HG03103 (cell line): ENCODE data around the gene ADAMTSL2.

Experiments
- ATAC-seq: cut with Tn5 transposase; IDR thresholded peaks from one replicate; pipeline ENCODE4 v1.9.1; 2021; ENCODE audit warnings: low read depth; ENCODE audit not compliant: unreplicated experiment

ADAMTSL2 gene

DNA sequence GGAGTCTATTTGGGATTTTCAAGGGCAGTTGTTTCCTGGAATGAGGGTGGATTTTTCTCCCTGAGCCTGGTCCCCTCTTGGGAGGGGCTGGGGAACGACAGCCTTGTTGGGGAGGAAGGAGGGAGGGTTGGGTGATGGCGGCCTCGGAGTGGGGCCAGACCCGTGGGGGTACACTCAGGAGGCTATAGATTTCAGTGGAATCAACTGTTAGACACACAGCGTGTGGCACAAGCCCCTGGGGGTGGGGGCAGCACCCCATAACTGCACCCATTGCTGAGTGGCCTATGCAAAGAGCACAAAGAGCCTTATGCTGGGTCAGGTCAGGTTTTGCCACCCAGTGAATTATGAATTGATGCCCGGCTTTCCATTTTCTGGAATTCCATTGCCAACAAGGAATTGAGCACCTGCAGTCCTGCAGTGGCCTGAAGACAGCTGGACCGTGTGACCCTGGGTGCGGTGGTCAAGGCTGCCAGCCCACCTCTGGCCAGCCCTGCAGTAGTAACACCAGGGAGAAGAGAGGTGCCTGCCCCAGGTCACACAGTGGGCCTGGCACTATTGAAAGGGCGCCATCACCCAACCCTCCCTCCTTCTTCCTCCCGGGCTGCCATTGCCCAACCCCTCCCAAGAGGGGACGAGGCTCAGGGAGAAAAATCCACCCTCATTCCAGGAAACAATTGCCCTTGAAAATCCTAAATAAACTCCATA is 18.1 kb upstream of the ADAMTSL2 start:
- ATAC-seq, result no peak

- ATAC-seq, result no peak
Observed at GRCh38 chr9:133516961-133517350, 17.5 kb upstream of the ADAMTSL2 start.

DNA sequence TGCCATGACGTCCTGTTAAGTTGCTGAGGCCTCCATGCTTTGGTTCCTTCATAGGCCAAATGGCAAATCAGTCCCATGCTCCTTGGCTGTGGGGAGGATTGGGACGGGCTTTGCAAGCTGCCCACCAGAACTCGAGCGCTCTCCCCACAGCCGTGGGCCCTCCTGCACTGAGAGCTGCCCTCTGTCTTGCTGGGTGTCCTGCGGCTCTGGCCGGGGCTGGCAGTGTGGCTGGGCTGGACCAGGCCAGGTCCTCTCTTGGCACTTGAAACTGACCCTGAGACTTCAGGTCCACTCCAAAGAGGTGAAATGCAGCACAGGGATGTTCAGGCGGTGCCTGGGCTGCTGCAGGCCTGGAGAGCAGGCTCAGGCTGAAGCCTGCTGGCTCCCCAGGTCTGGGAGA is 16.8 kb upstream of the ADAMTSL2 start:
- no peak for ATAC-seq

- no peak for ATAC-seq
Observed at GRCh38 chr9:133518200-133518599, 16.3 kb upstream of the ADAMTSL2 start.

DNA sequence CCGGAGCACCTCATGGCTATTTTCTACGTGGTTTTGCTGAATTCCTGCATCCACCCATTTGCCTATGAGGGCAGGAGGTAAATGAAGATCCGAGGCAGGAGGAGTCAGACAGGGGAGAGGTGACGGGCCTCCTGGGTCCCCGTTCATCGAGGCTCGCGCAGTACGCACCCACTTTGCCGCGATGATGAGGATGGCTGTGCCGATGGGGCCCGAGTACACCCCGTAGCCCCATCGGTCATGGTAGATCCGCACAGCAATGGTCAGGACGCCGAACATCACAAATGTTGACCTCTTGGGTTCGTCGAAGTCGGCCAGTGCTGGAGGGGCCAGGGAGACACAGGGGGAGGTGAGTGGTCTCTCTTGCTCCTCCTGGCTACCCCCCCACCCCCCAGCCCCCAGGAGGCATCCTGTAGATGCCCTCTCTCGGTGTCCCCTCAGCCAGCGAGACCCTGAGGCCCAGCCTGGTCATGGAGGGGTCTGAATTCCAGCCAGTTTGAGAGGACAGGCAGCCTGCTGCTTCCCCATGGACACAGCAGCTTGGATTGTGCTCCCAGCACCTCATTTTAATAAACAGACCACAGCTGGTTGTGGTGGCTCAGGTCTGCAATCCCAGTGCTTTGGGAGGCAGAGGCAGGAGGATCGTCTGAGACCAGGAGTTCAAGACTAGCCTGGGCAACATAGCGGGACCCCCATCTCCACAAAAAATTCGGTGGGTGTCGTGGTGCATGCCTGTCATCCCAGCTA is 15.6 kb upstream of the ADAMTSL2 start:
- no peak for ATAC-seq

DNA sequence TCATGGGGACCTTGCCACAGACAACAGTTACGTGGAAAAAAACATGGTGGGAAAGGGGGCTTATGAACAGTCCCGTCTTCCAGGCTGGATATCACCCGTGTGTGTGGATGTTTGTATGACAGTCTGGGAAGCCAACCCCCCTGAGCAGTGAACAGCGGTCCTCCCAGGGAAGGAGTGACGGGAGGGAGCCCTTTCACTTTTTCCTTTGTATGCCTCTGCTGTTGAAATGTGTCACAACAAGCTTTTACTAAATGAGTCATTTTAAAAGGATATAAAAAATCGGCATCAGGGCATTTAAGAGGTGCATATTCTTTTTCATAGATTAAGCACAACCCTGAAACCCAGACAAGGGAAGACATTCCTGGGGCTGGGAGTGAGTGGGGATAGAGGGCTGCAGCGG is 14.8 kb upstream of the ADAMTSL2 start:
- ATAC-seq, result no peak

- no peak for ATAC-seq
Observed at GRCh38 chr9:133520121-133520835, 14.2 kb upstream of the ADAMTSL2 start.

GRCh38 chr9:133521122-133522072 is 13.1 kb upstream of the ADAMTSL2 start:
- ATAC-seq, result no peak

GRCh38 chr9:133522073-133522910 is 12.2 kb upstream of the ADAMTSL2 start:
- ATAC-seq, result no peak

GRCh38 chr9:133523106-133523505 is 11.4 kb upstream of the ADAMTSL2 start:
- ATAC-seq, result no peak

GRCh38 chr9:133524146-133524545 is 10.4 kb upstream of the ADAMTSL2 start:
- no peak for ATAC-seq

DNA sequence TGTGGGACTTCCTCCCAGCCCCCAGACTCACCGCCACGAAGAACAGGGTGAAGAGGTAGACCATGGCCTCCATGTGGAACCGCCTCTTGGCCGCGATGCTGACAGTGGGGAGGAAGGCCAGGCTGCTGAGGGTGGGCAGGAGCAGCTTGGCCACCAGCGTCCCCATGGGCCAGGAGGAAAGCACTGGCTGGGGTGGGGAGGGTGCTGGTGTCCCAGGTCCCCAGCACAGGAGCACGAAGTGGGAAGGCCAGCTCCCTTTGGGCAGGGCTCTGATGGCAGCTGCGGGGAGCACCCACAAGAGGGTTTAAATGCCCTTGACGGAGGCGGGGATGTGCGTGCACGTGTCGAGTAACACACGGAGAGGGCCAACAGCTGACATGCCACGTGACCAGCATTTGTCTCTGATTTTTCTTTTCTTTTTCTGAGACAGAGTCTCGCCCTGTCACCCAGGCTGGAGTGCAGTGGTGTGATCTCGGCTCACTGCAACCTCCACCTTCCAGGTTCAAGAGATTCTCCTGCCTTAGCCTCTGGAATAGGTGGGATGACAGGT is 9.8 kb upstream of the ADAMTSL2 start, which contains the start of gene MYMK:
MYMK (minus strand) TSS at position 281 of the 550 bp plus-strand sequence; CDS start at position 166, 115 bp downstream.
- no peak for ATAC-seq

GRCh38 chr9:133525677-133526076 is 8.8 kb upstream of the ADAMTSL2 start:
- ATAC-seq, result no peak

GRCh38 chr9:133526721-133527321 is 7.7 kb upstream of the ADAMTSL2 start:
- no peak for ATAC-seq

GRCh38 chr9:133527444-133527920 is 7.0 kb upstream of the ADAMTSL2 start:
- no peak for ATAC-seq

DNA sequence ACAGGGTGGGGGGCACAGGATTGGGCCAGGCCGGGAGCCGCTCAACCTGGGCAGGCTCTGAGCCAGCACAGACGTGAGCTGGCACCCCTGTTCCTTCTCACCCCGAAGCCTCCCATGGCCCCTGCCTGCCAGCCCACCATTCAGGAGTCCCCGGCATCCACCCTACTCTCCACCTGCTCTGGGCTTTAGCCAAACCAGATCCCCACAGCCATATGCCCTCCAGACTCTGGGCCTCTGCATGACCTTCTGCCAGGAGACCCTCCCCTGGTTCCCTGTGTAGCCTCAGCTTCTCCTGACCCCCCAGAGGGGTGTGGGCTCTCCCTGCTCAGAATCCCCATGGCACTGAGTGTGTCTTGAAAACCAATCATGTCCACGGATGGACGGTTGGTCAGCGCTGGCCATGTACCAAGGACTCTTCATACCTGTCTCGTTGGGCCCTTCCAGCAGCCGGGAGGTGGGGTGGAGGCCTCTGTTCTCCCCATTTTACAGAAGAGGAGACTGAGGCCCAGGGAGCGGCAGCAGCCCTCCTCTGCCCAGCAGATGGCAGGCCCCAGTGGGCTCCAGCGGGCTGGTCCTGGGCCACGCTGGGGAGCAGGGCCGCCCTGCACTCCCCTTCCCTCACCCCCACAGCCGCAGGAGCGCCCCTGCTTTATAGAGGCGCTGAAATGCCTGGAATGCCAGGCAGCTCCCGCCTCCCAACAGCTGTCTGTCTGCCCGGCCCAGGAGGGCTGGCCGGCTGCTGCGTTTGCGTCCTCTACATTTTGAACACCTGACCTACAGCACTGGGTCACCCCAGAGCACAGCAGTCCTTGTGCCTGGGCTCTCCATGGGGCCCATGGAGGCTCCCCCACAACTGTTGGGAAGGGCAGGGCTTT is 6.3 kb upstream of the ADAMTSL2 start:
- ATAC-seq, result no peak

DNA sequence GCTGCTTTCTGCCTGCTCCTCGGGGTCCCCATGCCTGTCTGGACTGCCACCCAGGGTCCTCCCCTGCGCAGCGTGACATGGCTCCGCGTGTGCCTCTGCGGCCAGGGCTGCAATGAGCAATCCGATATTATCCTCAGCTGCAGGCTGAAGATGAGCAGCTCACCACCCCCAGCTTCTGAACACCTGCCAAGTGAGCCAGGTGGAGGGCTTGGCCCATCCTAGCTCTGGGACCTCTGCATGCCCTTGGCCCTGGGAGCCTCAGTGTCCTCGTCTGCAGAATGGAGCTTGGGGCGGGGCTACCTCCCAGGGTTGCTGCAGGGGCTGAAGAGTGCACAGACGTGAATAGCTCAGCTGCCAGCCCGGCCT is 5.6 kb upstream of the ADAMTSL2 start:
- no peak for ATAC-seq

- ATAC-seq, result no peak
Observed at GRCh38 chr9:133529457-133529856, 5.0 kb upstream of the ADAMTSL2 start.
